GM19324 (cell line): ENCODE results near the gene ZNF496.

Experiments used
- ATAC-seq: cut with Tn5 transposase; IDR thresholded peaks from one replicate; pipeline ENCODE4 v1.9.1; 2021; ENCODE audit warnings: mild to moderate bottlenecking, moderate library complexity; ENCODE audit not compliant: unreplicated experiment, low FRiP score

Gene ZNF496

GRCh38 chr1:247330548-247331171 lies 1.0 kb downstream of the ZNF496 start:
- peak; percentile 10 for ATAC-seq

DNA sequence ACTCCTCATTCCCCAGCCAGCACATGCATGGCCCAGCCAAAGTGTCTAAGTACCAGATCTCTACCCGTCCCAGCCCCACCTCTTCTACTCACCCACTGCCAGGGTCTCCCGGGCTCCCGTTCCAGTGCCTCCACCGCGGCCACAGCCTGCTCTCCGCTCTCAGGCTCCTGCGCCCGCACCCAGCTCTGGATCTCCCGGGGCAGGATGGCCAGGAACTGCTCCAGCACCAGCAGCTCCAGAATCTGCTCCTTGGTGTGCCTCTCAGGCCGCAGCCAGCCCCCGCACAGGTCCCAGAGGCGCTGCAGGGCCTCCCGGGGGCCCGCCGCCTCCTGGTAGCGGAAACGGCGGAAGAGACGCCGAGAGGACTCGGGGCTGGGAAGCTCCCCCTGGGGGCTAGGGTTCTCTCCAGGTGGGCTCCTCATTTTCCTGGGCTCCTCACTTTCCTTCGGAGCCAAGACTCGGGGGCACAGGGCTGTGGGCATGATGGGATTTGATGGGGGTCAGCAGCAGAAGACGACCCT lies 2.5 kb downstream of the ZNF496 start:
- no peak for ATAC-seq

DNA sequence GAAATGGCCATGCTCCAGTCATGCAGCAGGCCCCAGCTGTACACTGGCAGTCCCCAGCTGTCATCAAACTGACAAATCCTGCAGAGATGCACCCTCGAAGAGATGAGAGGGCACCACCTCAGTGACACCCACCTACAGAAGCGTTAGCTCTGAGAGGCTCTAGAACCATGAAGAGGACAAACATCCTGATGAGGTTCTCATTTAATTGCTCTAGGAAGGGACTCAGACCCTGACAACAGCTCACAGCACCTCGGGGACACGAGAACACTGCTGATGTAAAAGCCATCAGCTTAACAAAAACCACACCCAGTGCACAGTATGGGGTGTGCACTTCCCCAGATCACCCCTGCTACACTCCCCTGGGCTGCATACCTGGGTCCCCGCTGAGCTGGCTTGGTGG lies 3.4 kb downstream of the ZNF496 start:
- ATAC-seq: no peak

DNA sequence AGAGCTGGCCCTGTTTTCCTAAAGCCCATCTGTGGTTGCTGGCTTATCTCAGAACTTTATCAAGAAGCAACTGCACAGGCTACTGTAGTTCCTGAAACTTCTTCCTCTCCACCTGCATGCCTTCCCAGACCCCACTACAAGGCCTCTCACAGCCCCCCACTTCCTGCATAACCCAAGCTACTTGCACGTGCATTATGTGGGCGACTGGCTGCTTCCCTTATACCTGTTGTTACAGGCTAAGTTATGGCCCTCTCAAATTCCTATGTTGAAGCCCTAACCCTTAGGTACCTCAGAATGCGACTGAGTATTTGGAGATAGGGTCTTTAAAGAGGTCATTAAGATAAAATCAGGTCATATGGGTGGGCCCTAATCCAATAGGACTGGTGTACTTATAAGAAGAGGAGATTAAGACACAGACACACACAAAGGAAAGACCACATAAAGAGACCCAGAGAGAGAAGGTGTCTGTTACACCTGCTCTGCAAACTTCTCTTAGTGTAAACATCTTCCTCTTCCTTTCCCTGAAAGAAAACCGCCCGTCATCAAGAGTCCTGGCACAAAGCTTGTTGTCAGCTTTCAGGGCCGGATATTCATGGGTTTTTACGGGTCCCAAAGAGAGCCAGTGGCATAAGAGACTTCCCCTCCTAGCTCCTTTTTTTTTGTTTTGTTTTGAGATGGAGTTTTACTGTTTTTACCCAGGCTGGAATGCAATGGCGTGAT lies 5.1 kb downstream of the ZNF496 start:
- ATAC-seq: no peak

- no peak for ATAC-seq
These were observed 6.7 kb downstream of the ZNF496 start for GRCh38 chr1:247324923-247325322.

DNA sequence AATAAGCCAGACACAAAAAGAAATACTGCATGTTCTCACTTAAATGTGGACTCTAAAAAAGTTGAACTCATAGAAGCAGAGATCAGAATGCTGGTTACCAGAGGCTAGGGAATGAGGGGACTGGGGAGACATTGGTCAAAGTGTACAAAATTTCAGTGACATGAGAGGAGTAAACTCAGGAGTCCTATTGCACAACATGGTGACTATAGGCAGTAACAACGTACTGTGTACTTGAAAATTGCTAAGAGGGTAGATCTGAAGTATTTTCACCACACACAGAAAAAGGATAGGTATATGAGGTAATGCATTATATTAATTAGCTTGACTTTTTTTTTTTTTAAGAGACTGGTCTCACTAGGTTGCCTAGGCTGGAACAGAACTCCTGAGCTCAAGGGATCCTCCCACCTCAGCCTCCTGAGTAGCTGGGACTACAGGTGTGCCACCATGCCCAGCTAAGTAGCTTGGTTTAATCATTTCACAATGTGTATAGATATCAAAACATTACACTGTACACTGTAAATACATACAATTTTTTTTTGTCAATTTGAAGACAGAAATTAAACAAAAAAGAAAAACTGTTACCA lies 7.4 kb downstream of the ZNF496 start:
- no peak for ATAC-seq

DNA sequence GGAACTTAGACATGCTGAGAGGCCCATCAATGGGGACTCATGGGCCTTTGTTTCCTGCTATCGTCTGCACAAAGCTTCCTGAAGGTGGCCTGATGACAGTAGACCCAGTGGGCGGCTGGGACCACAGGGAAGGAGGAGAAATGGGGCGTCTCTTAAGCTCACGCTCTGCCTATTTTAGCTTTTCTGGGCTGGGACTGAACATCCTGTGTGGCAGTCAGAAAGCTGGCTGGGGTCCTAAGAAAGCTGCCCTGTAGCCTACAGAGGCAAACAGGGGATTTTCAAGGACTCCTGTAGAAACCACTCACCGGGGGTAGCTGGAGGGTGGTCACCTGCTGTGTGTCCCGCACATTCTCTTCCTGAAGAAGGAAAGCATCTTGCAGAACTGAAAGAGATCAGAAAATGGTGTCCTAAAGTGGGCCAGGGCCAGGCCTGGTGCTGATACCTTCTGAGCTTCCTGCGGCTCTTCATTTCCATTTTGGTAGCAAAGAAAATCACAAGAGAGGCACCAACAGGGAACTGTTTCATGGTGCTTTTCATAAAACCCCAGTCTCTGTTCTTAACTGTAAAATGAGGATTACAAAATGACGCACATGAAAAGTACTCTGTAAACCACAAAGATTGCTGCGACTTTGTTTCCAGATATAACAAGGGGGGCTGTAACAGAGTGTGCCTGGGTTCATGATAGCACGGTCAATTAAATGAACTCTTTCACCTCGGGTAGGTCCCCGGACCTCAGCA lies 8.6 kb downstream of the ZNF496 start:
- ATAC-seq: no peak

DNA sequence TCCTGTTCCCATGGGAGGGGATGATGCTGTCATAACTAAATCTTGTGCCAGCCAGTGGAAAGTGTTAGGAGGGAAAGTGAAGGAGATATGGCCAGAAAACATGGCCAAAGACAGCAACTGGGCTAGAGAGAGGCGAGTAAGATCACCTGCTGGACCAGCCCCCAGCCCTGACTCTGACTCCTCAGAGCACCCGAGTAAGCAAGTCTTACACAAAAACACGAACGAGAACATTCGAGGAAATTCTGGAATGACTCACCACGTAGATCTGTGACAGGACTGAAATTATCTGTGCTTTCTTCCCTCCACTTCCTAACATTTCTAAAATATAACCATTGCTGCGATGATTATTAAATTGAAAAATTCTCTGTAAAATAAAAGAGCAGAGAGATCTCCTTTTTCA lies 9.2 kb downstream of the ZNF496 start:
- ATAC-seq: no peak

- no peak for ATAC-seq
These were observed 14.0 kb downstream of the ZNF496 start for GRCh38 chr1:247317702-247318101.

GRCh38 chr1:247316590-247317197 lies 15.0 kb downstream of the ZNF496 start:
- no peak for ATAC-seq

DNA sequence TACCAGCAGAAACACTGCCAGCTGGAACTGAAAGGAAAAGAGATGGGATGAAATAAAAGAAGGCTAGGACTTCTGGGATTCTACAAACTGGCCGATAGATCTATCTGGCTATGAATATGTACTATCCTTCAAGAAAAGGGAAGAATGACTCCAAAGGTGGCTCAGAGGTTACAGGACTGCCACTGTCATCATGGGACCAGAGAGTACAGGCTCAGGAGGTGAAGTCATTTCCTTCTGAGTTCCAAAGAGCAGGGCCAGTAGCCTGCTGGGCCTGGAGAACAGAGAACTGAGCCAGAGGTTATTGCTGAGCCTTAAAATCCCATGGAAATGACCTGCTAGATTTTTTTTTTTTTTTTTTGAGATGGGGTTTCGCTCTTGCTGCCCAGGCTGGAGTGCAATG lies 27.6 kb downstream of the ZNF496 start:
- ATAC-seq: no peak

GRCh38 chr1:247303216-247303615 lies 28.5 kb downstream of the ZNF496 start:
- no peak for ATAC-seq

GRCh38 chr1:247301176-247301540 lies 30.5 kb downstream of the ZNF496 start:
- ATAC-seq: no peak

- no peak for ATAC-seq
These were observed 31.0 kb downstream of the ZNF496 start for GRCh38 chr1:247300491-247301175.

DNA sequence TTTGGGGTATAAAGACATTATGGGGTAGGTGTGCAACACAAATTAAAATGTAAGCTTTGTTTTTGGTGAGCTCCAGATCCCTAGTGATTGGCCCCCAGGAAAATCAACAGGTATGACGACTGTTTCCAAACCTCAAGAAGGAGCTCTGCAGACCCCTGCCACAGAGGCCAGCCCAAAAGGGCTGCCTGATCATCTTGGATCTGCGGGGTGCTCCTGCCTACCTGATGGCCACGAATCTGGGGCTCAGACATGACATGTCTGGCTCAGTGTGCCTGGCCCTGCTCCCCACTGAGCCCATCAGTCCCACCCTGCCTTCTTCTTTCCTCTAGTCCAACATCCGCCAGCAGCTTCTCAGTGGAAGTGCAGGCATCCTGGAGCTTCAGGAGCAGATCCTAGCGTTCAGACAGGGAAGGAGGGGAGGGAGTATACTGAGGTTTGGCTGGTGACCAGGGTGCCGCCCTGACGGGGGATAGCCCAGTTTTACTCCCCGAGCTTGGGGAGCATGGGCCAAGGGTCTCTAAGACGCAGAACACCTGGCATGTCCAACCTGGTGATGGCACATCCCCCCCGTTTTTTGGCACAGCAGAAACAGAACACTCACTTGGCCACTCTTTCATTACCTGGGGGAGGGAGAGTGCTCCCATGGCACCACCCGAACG lies 31.8 kb downstream of the ZNF496 start:
- ATAC-seq: no peak

- ATAC-seq: no peak
These were observed 33.0 kb downstream of the ZNF496 start for GRCh38 chr1:247298701-247299100.

GRCh38 chr1:247298124-247298481 lies 33.6 kb downstream of the ZNF496 start:
- no peak for ATAC-seq

DNA sequence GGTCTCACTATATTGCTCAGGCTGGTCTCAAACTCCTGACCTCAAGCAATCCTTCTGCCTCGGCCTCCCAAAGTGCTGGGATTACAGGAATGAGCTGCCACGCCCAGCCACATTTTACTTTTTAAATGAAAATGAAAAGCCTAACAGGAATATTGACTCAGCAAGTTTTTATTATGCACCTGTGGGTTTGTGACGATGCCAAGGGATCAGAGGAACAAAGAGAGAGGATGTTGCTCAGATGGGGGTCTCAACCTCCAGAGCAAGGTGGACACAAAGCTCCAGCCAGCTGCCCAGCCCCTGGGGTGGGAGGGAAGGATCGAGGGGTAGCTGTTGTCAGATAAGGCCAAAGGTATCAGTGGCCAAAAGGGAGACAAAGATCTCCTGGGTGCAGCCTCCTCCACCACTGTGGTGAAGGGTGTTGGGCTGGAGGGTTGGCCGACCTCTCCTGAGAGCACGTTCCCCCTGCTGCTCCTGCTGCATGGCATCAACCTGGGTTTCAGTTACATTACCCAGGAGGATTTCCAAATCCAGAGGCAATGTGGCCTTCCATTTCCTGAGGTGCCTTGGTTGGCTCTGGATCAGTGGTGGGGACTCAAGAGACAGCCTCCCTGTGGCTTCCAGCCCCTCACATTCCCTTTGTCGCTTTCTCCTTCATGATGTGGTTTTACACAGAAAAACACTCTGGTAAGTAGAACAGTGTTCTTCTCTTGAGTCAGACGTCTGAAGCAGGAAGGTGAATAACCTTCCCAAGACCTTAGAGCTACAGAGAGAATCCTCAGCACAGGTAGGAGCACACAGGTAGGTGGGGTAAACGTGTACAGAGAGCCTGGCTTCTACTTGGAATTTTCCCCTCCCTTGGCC lies 34.2 kb downstream of the ZNF496 start:
- no peak for ATAC-seq
